DMS 273 (cell line): Measurements from ENCODE around the gene RNF8.
"Not testable (repeated sequence)": the region's sequence is repeated elsewhere in the genome, so short reads cannot be mapped to it uniquely, and the experiment has no call there.

Experiments used
- DNase-seq: peaks from one replicate; lab custom pipeline; 2025; ENCODE audit not compliant: unreplicated experiment; lab: John Stamatoyannopoulos, UW

The RNF8 gene

DNA sequence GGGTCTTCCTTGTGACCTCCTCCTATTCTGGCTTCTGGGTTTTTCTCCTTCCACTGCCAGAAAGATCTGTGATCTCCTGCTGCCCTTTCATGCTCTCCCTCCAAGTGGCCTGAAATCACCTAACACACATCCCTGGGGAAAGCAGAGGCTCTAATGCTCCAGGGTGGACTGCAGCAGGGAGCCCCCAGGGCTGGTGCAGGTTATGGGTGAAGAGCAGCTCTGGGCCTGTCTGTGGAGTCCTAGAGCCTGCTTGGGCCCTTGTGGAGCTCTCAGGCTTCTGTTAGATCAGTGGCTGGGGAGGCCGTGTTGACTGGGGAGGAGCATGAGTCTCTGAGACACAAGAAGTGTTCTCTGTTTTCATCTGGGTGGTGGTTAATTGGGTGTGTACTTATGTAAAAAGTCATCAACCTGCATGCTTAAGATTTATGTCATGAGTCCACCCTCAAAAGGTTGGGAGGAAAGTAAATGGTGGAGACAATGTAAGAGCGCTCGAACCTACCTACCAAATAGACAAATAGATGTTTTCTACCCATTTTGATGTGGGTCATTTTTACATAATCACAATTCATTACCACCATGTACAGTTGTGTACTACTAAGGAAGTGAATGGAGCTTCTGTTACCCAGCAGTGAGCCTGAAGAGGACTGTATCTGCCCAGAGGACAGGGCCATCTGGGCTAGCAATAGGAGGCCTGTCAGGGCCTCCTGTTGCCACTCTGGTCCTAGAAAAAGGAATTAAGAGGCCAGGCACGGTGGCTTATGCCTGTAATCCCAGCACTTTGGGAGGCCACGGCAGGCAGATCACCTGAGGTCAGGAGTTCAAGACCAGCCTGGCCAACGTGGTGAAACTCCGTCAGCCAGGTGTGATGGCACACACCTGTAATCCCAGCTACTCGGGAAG lies 32.0 kb upstream of the RNF8 start:
- peak; percentile 59 for DNase-seq

DNA sequence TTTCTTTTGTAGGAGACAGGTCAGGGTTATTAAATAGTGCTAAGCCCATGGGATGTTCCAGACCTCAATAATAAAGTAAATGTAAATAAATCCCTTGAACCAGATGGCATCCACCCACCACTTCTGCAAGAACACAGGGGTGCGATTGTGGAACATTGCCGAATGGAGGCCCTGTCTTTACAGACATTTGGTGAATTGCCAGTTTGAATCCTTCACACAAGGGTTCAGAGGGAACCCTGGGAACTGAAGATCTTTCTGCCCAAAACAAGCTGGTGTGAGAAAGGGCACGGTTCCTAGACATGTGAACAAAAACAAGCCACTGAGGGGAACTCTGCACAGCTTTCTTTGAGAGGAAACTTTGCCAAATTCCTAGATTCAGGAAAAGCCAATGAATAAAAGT lies 30.2 kb upstream of the RNF8 start:
- peak; percentile 96 for DNase-seq

DNA sequence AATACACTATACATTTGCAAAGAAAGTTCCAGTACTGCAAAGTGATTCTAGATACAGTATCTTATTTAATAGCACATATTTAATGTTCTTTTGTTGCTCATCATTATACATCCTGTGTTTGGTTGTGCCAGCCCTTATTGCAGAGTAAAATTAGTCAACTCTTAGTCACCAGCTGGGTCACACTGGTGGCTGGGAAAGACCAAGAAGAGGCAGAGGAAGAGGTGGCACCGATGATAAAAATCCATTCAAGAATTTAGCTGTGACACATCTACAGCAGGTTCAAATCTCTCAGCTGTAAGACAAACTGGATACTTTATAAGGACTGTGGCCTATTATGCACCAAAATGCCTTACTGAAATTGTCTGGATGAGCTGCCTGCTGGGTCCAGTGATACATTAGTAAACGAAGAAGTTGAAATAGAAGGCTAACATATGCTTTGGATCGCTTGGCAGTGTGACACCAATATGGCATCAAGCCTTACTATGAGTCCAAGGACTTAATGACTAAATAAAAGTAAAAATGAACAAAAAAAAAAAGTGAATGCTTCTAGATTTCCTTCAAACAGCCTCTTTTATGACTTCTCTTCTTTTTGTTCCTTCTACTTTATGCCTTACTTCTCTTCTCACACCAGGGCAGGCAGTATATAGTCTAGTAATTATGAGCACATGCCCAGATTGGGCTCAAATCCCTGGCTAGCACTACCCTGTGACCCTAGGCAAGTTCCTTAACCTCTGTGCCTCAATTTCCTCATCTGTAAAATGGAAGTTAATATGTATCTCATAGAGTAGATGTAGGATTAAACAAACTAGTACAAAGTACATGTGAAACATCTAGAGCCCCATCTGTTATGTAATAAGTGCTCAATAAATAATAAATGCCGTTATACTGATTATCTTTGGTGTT lies 29.4 kb upstream of the RNF8 start:
- DNase-seq: peak; percentile 37

DNA sequence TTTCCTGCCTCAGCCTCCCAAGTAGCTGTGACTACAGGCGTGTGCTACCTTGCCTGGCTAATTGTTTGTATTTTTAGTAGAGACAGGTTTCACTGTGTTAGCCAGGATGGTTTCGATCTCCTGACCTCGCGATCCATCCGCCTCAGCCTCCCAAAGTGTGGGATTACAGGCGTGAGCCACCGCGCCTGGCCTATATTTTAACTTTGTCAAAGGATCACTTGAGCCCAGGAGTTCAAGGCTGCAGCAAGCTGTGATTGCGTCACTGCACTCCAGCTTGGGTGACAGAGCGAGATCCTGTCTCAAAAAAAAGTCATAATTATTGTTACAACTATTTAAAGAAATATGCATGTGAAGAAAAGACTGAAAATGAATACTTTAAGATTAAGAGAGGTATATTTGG lies 23.4 kb upstream of the RNF8 start:
- DNase-seq: not testable (repeated sequence)

DNA sequence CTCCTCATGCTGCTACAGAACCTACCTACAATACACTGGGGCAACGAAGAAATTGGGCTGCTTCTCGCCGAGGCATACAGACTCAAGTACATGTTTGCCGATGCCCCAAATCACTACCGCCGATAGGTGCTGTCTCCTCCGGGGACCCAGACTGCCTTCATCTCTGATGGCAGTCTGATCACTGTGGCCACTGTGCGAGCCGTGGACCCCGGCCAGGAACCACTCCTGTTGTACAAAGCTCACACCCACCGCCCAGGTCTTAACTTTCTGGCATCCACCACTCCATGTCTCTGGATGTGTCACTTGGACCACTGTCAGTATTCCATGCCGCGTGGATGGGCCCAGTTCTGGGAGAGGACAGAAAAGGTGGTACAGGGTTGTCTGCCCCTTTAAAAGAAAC lies 22.7 kb upstream of the RNF8 start:
- DNase-seq: no peak

DNA sequence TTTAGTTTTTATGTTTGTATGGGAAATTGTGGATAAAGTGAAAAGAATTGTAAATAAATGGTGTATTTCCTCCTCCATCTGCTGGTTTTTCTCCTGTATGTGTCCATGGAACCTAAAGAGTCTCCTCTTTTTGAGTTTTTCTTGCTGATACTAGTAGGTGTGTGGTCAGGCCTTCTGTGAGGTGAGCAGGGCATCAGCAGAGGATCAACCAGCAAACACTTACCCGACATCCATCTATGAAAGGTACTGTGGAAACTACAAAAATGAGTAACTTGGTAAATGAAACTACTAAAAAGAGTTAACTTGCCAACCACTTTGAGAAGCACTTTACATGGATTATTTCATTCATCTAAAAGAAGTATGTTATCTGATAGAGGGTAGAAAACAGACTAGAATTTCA lies 20.9 kb upstream of the RNF8 start:
- no peak for DNase-seq

DNA sequence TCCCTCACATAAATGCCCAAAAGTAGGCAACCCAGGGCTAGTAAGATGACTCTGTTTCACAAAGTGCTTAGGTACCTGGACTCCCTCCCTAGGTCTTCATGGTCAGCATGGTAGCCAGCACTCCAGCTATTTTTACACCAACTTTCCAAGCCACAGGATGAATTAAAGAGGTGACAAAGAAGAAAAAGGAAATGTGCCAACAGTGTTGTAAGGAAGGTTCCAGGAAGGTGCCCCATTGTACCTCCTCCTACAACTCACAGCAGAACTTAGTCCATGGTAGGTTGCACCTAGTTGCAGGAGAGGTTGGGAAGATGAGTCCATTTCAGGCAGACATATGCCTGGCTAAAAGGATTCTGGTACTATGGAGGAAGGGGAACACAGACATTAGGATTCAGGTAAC lies 19.7 kb upstream of the RNF8 start:
- DNase-seq: no peak

DNA sequence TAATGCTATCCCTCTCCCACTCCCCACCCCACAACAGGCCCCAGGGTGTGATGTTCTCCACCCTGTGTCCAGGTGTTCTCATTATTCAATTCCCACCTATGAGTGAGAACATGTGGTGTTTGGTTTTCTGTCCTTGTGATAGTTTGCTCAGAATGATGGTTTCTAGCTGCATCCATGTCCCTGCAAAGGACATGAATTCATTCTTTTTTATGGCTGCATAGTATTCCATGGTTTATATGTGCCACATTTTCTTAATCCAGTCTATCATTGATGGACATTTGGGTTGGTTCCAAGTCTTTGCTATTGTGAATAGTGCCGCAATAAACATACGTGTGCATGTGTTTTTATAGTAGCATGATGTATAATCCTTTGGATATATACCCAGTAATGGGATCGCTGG lies 15.5 kb upstream of the RNF8 start:
- not testable (repeated sequence) for DNase-seq

DNA sequence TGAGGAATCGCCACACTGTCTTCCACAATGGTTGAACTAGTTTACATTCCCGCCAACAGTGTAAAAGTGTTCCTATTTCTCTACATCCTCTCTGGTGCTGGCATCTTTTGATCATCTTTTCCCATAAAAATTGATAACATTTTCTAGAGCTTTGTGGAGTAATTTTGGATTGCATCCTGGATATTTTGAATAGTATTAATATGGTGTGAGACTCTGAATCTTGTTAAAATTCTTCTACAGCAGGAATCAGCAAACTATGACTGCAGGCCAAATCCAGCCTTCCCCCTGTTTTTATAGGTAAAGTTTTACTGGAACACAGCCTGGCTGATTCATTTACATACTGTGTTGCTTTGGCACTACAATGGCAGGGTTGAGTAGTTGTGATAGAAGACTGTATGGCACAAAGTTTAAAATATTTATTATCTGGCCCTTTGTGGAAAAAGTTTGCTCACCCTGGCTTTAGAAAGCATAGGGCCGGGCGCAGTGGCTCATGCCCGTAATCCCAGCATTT lies 15.0 kb upstream of the RNF8 start:
- DNase-seq: no peak

DNA sequence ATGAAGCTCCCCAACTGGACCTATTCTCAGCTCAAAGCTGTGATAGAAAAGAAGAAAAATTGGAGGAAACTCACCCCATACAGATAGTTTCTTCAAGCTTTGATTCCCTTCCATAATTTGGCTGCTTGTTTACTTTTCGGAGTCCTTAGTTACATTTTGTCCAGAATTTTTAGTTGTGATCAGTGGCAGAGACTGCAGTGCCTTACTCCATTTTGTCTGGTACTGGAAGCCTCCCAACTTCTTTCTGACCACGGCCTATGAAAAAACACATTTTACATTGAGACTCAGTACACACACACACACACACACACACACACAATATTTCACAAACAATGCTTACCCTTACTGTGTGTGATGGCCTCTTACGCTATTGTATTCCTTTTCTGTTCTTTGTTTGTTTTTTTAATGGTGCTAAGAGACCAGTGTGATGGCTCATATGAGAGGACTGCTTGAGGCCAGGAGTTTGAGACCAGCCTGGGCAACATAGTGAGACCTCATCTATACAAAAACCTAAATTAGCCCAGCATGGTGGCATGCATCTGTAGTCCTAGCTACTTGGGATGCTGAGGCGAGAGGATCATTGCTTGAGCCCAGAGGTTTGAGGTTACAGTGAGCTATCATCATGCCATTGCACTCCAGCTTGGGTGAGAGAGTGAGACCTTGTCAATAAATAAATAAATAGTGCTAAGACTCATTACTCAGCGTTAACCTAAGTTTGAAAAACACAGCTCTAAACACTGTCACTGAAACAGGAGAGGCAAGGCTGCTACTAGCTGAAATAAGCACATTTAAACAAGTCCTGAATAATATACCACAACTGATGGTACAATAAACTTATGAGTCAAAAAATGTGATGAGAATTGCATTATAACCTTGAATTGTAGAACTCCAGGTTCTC lies 13.8 kb upstream of the RNF8 start:
- no peak for DNase-seq

DNA sequence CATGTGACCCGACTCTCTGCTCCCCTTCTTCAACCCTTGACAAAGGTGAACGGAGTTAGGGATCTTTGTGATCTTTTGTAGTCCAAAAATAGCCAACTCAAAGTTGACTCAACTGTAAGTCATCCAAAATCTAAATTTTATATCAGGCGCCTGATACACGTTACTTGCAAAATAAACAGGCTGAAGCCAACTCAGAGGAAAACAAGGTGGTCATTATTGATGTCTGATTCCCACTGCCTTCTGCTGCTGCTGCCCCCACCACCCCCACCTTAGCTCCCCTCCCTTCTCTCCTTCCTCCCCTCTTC lies 13.2 kb upstream of the RNF8 start:
- DNase-seq: no peak

DNA sequence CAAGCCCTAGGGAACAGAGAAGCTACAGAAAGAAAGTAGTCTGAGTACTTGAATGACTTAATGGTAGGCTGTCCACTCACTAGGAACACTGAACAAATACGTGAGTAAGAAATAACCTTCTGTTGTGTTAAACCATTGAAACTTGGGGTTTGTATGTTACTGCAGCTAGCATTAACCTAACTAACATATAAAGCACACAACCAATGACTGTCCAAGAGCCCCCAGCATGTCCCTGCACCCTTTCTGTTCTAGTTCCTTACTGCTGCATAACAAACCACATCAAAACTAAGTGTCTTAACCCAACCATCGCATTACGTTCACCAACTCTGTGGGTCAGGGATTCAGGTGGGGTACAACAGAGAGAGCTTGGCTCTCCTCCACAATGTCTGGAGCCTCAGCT lies 10.5 kb upstream of the RNF8 start:
- no peak for DNase-seq

DNA sequence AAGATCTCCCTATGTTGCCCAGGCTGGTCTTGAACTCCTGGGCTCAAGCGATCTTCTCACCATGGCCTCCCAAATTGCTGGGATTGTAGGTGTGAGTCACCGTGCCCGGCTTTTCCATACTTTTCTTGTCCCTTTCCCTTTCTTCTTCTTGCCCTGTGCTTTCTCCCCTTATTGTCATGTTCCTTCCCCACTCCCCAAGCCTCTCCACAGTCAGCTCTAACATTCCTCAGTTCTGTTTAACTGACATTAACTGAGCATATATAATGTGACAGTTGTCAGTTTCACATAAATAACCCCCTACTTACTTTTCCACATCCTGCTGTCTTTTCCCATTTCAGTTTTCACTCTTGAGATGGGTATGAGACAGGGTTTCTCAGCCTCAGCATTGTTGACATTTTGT lies 9.5 kb upstream of the RNF8 start:
- DNase-seq: no peak

DNA sequence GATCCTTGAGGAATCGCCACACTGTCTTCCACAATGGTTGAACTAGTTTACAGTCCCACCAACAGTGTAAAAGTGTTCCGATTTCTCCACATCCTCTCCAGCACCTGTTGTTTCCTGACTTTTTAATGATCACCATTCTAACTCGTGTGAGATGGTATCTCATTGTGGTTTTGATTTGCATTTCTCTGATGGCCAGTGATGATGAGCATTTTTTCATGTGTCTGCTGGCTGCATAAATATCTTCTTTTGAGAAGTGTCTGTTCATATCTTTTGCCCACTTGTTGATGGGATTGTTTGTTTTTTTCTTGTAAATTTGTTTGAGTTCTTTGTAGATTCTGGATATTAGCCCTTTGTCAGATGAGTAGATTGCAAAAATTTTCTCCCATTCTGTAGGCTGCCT lies 8.0 kb upstream of the RNF8 start:
- not testable (repeated sequence) for DNase-seq

DNA sequence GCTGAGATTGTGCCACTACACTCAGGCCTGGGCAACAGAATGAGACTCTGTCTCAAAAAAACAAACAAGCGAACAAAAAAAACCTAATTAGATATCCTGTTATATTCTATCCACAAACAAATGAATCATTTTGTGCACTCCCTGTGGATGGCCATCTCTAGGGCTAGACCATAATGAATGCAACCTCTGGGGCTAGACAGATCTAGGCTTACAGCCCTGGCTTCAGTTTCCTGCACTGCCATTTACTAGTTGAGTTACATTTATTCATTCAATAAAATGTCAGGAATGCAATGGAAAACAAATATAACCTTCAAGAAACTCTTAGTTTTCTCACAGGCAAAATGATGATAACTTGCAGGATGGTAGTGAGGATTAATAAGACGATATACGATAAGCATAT lies 6.6 kb upstream of the RNF8 start:
- DNase-seq: no peak

DNA sequence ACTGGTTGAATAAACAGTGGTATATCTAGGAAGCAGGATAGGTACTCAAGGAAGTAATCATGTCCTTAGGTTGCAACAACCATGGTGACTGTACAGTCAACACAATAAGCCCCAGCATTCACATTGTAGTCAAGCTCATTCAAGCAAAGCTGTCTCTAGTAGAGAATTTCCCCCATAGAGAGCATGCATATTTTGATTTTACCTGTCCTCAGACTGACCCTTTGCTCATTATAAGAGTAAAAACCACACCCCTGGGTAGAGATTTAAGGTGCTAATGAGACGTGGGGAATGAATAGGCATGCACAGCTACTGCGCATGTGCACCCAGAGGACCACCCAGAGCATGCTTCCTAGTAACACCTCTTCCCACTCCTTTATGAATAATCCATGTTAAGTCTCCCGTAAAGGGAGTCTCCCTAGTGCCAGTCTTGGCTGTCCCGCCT lies 6.1 kb upstream of the RNF8 start:
- DNase-seq: no peak

DNA sequence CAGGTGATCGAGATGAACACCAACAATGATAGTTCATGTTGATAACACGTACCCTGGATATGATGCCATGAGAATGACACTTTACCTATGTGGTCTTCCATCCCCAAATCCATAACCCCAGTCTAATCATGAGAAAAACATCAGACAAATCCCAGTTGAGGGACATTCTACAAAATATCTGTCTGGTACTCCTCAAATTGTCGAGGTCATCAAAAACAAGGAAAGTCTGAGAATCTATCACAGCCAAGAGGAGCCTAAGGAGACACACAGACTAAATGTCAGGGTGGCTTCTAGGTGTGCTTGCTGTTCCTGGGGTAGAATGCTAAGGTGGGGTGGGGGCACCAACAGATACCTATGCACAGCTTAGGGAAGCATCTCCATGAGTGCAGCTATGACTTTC lies 2.8 kb upstream of the RNF8 start:
- DNase-seq: no peak

DNA sequence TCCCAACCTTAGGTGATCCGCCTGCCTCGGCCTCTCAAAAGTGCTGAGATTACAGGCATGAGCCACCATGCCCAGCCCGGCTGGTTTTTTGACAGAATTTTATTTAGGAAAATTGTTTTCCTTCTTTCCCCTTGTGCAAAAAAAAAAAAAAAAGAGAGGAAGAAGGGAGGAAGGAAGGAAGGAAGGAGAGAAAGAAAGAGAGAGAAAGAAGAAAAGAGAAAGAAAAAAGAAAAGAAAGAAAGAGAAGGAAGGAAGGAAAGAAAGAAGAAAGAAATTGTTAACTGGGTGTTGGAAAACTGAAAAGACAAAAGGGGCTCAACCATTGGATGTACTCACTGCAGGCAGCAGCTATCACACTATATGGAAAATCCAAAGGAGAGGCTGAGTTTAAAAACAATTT lies 1.4 kb upstream of the RNF8 start:
- no peak for DNase-seq

DNA sequence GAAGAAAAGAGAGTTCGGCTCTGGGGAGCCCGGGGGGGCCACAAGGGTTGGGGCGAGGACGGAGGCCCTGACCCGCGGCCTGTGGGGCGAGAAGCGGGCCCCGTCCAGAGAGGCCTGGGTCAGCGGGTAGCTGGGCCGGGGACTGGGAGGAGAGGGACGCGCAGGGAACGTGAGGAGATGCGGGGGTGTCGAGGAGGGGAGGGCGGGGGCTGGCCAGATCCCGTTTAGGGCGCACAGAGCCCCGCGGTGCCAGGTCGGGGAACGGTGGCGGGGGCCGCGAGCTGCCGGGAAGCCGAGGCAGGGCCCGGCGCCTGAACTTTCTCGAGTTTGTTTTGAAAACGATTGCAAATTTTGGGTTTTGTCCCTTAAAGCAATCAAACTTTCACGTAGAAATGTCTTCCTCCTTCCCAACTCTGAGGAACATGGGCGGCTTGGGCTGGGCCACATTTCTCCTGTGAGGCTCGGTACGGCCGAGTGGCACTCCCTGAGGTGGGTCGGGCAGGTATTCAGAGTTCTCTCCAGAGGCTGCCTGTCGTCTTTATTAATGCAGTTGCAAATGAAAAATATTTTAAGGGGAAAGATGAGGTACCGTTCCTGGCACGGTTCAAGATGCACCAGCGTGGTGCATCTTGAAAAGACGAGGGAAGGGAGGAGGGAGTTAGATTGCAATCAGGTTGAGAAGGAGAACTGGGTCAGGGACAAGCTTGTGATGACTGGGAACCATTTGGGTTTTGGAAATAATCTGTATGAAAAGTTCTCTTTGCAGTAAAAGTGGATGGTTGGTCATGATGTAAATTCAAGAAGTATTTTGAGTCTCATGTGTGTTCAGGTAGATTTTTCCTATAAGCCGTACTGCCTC lies 972 bp downstream of the RNF8 start:
- peak; percentile 61 for DNase-seq

DNA sequence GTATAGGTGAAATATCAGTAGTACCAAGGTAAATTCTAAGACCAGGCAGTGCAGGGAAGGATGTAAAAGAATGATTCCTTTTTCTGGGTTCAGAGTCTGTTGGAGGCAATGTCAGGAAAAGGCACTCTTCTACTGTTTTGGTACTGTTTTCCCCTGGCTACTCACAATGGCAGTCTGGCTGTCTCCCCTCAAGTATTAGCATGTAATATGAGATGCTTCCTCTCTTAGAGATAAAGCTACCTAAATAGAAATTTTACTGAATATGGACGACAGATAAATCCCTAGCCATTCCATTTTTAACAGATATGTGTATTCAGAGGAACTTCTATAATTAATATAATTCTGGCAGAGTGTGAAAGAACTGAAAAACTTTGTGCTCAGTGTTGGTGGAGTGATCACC lies 3.5 kb downstream of the RNF8 start:
- DNase-seq: peak; percentile 22
